Measurements from ENCODE around the gene ATXN3L.

DNA sequence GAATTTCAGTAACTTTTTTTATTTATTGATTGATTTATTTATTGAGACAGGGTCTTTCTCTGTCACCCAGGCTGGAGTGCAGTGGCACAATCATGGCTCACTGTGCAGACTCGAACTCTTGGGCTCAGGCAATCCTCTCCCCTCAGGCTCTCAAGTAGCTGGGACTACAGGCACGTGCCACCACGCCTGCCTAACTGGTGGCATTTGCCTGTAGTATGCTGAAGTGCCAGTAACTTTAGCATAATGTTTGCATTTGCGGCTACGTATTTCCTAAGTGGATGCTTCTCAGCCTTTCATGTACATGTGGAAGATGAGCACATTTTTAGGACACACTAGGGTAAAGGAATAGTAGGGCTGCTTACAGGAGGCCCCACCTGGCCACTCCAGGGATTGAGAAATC is 45.3 kb upstream of the ATXN3L start:
- TF ChIP-seq, protein P1, sequence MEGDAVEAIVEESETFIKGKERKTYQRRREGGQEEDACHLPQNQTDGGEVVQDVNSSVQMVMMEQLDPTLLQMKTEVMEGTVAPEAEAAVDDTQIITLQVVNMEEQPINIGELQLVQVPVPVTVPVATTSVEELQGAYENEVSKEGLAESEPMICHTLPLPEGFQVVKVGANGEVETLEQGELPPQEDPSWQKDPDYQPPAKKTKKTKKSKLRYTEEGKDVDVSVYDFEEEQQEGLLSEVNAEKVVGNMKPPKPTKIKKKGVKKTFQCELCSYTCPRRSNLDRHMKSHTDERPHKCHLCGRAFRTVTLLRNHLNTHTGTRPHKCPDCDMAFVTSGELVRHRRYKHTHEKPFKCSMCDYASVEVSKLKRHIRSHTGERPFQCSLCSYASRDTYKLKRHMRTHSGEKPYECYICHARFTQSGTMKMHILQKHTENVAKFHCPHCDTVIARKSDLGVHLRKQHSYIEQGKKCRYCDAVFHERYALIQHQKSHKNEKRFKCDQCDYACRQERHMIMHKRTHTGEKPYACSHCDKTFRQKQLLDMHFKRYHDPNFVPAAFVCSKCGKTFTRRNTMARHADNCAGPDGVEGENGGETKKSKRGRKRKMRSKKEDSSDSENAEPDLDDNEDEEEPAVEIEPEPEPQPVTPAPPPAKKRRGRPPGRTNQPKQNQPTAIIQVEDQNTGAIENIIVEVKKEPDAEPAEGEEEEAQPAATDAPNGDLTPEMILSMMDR (IDR thresholded peaks at IDR 0.05), result no peak
- no peak for TF ChIP-seq POLR2A (IDR thresholded peaks at IDR 0.05)

Data from ovary (tissue), 3 donors.